GM12864 (cell line): ENCODE data around the gene KRTAP4-3.
"Not testable (repeated sequence)": the region's sequence is repeated elsewhere in the genome, so short reads cannot be mapped to it uniquely, and the experiment has no call there.

Experiments
- DNase-seq: peaks from one replicate; pipeline ENCODE4 v3.0.0-alpha.2; 2011; ENCODE audit warnings: low read depth
- H3K4me3 ChIP-seq: 2 replicates; pipeline ENCODE4 v1.5.1; 2011; ENCODE audit warnings: mild to moderate bottlenecking, low read depth, low read length, control low read depth
- CTCF ChIP-seq: IDR thresholded peaks from 2 replicates; pipeline ENCODE4 v1.5.1; 2011; ENCODE audit warnings: low read depth, mild to moderate bottlenecking, moderate library complexity, low read length, control low read depth, inconsistent platforms; ENCODE audit errors: missing control alignments

KRTAP4-3 gene

GRCh38 chr17:41141361-41141760, 26.7 kb downstream of the KRTAP4-3 start:
- no peak overlapping the region for H3K4me3 ChIP-seq
- no peak for TF ChIP-seq CTCF
- no peak for DNase-seq

GRCh38 chr17:41140360-41141131, 27.5 kb downstream of the KRTAP4-3 start, which contains the start of gene KRTAP4-6:
Gene KRTAP4-6, minus strand, starts transcription at chr17:41140544. Its CDS starts 57 bp downstream, at chr17:41140487.
- no peak within 1 kb of the TSS for H3K4me3 ChIP-seq
- TF ChIP-seq CTCF = no peak
- DNase-seq = no peak

- not testable (repeated sequence) for DNase-seq, H3K4me3 ChIP-seq
These were observed 28.2 kb downstream of the KRTAP4-3 start for GRCh38 chr17:41139865-41140264.

- no peak overlapping the region for H3K4me3 ChIP-seq
- no peak for DNase-seq
- no peak for TF ChIP-seq CTCF
These were observed 33.9 kb downstream of the KRTAP4-3 start for GRCh38 chr17:41133880-41134735.

GRCh38 chr17:41131979-41132378, 36.0 kb downstream of the KRTAP4-3 start:
- H3K4me3 ChIP-seq = no peak overlapping the region
- TF ChIP-seq CTCF = no peak
- no peak for DNase-seq

- TF ChIP-seq CTCF = no peak
- no peak for DNase-seq
These were observed 40.6 kb downstream of the KRTAP4-3 start for GRCh38 chr17:41127371-41127770.

GRCh38 chr17:41126412-41126811, 41.6 kb downstream of the KRTAP4-3 start:
- no peak overlapping the region for H3K4me3 ChIP-seq
- DNase-seq = no peak
- no peak for TF ChIP-seq CTCF

More at GRCh38 chr17:41127371-41127770, 40.6 kb downstream of the KRTAP4-3 start:
- no peak overlapping the region for H3K4me3 ChIP-seq
